ENCODE results near the gene SERPINA3.

DNA sequence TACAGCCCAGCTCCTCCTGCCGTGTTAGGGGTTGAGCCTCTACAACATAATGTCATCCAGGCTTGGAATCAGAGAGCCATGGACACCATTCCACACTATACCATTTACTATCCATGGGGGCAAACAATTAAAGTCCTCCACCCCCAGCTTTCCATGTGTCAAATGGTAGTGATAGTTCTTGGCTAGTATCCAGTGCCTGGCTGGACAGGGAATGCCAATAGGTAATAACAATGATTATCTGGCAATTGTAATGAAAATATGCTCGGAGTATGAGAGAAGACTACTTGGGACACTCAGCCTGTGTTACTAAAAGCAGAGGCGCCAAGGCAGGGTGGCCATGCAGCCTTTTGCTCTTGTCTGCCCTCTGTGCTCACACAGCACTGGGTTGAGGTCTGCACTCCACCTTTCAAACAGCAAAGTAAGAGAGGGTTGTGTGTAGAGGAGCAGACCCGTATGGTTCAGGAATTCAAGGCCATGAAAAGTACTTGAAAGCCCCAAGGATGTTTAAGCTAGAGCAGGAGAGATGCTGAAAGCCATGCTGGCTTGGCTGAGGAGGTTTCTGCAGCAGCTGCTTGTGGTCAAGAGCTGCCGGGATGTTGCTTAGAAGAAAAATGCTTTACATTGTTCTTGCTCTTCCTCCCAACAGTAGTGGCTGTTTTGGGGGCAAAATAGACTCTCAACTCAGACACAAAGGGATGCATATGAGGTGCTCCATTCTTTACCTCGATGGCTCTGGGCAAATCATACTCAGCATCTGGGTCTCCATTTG lies 10.6 kb downstream of the SERPINA3 start:
- no peak for TF ChIP-seq CTCF (conservative IDR thresholded peaks at IDR 0.05 in 1 of 2, IDR thresholded peaks at IDR 0.05 in 1 of 2; ENCODE audit: low read depth in 1 of 2, low read length in 2 of 2)
- no peak for TF ChIP-seq EZH2 (IDR thresholded peaks at IDR 0.05; ENCODE audit: low read length, missing control alignments)
